HCT116 (cell line): ENCODE data around the gene POC1B. TPM values are rescaled to one million over a fixed set of nuclear protein-coding genes. Genes with fewer than 3 reads are reported as not detected.

Experiments used
- ATAC-seq: fragments of 200-7000 bp; cut with Tn5 transposase; 2 replicates; pipeline ENCODE4 v1.9.1; 2020; ENCODE audit warnings: mild to moderate bottlenecking, moderate library complexity
- BruUV-seq: library from RNA; stranded (reverse); fragments of 400-500 nt; replicated peaks from 2 replicates; lab custom pipeline; 2021; lab: Mats Ljungman, UMichigan
- CTCF ChIA-PET: fragments of 300-600 bp; sonication (Branson Sonifier 250); formaldehyde crosslinking; loops from one replicate; lab custom pipeline; 2021; ENCODE audit warnings: antibody characterized with exemption; lab: Charles Lee
- POLR2A ChIA-PET: fragments of 300-600, 350-600 bp; sonication (Branson Sonifier 250); formaldehyde crosslinking; loops from one replicate; lab custom pipeline; 2021; ENCODE audit warnings: antibody characterized with exemption; lab: Charles Lee
- RAD21 ChIA-PET, 2 experiments: fragments of 300-600 bp; sonication (Branson Sonifier 250); formaldehyde crosslinking; loops; one replicate each; lab custom pipeline; 2023; ENCODE audit warnings: low total read pairs in 2 of 2; ENCODE audit not compliant: uncharacterized antibody in 2 of 2, unreplicated experiment in 2 of 2, low non-redundant PET in 1 of 2; lab: Charles Lee
- DNase-seq: peaks from one replicate; pipeline ENCODE4 v3.0.0-alpha.2; 2010; ENCODE audit warnings: low read depth, low spot score
- H2AFZ ChIP-seq: fragments of 200-600 bp; shearing (Covaris generic), sonication (generic); 2 replicates; pipeline ENCODE4 v1.6.1; 2017; ENCODE audit warnings: low read depth, mixed run types, mixed read lengths, antibody characterized with exemption, low read length; ENCODE audit not compliant: poor library complexity, severe bottlenecking
- H3K27ac ChIP-seq: 2 replicates; pipeline ENCODE4 v1.5.1; 2012; ENCODE audit warnings: low read depth, low read length
- H3K27me3 ChIP-seq: fragments of 200-600 bp; sonication (generic); 2 replicates; pipeline ENCODE4 v1.6.1; 2016; ENCODE audit warnings: mixed run types, low read length, mixed read lengths; ENCODE audit not compliant: insufficient read depth
- H3K36me3 ChIP-seq, 2 experiments: fragments of 200-500 bp in 1 of 2; fragments of 200-600 bp in 1 of 2; sonication (Bioruptor generic) in 1 of 2; sonication (generic) in 1 of 2; 2 replicates each; pipeline versions ENCODE4 v1.5.1 to v1.6.1; 2014 to 2016; ENCODE audit warnings: low read length in 2 of 2, inconsistent platforms in 1 of 2, mixed read lengths in 1 of 2, mixed run types in 1 of 2; ENCODE audit not compliant: insufficient read depth in 2 of 2, control insufficient read depth in 1 of 2
- H3K4me1 ChIP-seq, 2 experiments: fragments of 200-600 bp in 1 of 2; sonication (generic) in 1 of 2; 2 replicates each; pipeline versions ENCODE4 v1.5.1 to v1.6.1; 2012 to 2017; ENCODE audit warnings: low read length in 2 of 2, inconsistent platforms in 1 of 2, mild to moderate bottlenecking in 1 of 2, mixed read lengths in 1 of 2, mixed run types in 1 of 2, moderate library complexity in 1 of 2; ENCODE audit not compliant: insufficient read depth in 2 of 2, control insufficient read depth in 1 of 2
- H3K4me2 ChIP-seq: fragments of 200-600 bp; sonication (generic); 2 replicates; pipeline ENCODE4 v1.6.1; 2017; ENCODE audit warnings: mixed run types, low read length, mixed read lengths
- H3K4me3 ChIP-seq, 2 experiments: fragments of 200-600 bp in 1 of 2; sonication (generic) in 1 of 2; replicated peaks in 1 of 2; 2 replicates each; pipeline ENCODE4 v1.5.1; 2011 to 2016; ENCODE audit warnings: low read length in 2 of 2, control low read depth in 1 of 2, low read depth in 1 of 2, mild to moderate bottlenecking in 1 of 2, mixed read lengths in 1 of 2, mixed run types in 1 of 2
- H3K79me2 ChIP-seq: fragments of 200-600 bp; sonication (generic); 2 replicates; pipeline ENCODE4 v1.6.1; 2017; ENCODE audit warnings: mild to moderate bottlenecking, mixed run types, low read length, moderate library complexity, mixed read lengths; ENCODE audit not compliant: insufficient read depth
- H3K9ac ChIP-seq: fragments of 200-600 bp; sonication (generic); 2 replicates; pipeline ENCODE4 v1.6.1; 2016; ENCODE audit warnings: low read length, mixed read lengths
- H3K9me2 ChIP-seq: fragments of 200-600 bp; sonication (generic), shearing (Covaris generic); 2 replicates; pipeline ENCODE4 v1.6.1; 2017; ENCODE audit warnings: mixed run types, mild to moderate bottlenecking, moderate library complexity; ENCODE audit not compliant: insufficient read depth
- H3K9me3 ChIP-seq, 2 experiments: fragments of 200-500 bp in 1 of 2; fragments of 200-600 bp in 1 of 2; sonication (Bioruptor generic) in 1 of 2; sonication (generic) in 1 of 2; 2 replicates each; pipeline ENCODE4 v1.6.1; 2014 to 2017; ENCODE audit warnings: low read length in 2 of 2, mixed read lengths in 2 of 2, inconsistent platforms in 1 of 2, low read depth in 1 of 2, mild to moderate bottlenecking in 1 of 2, mixed run types in 1 of 2, moderate library complexity in 1 of 2; ENCODE audit not compliant: control insufficient read depth in 1 of 2, insufficient read depth in 1 of 2
- H4K20me1 ChIP-seq: fragments of 200-600 bp; sonication (generic), shearing (Covaris generic); 2 replicates; pipeline ENCODE4 v1.6.1; 2017; ENCODE audit warnings: mixed run types, mild to moderate bottlenecking, moderate library complexity; ENCODE audit not compliant: insufficient read depth
- CEBPB ChIP-seq: IDR thresholded peaks from 2 replicates; pipeline ENCODE4 v1.6.1; 2012; ENCODE audit warnings: low read depth
- CTCF ChIP-seq, 3 experiments: fragments of 200-600 bp in 1 of 3; sonication (generic) in 1 of 3; IDR thresholded peaks in 2 of 3; conservative IDR thresholded peaks in 1 of 3; 2 replicates each; pipeline ENCODE4 v1.5.1; 2012 to 2017; ENCODE audit warnings: low read depth in 2 of 3, low read length in 2 of 3, antibody characterized with exemption in 1 of 3, borderline replicate concordance in 1 of 3, control low read depth in 1 of 3, mild to moderate bottlenecking in 1 of 3, mixed read lengths in 1 of 3, mixed run types in 1 of 3, moderate library complexity in 1 of 3; ENCODE audit not compliant: insufficient read depth in 1 of 3
- EGR1 ChIP-seq: IDR thresholded peaks from 2 replicates; pipeline ENCODE4 v1.6.1; 2012; ENCODE audit warnings: low read depth
- ELF1 ChIP-seq: IDR thresholded peaks from 2 replicates; pipeline ENCODE4 v1.6.1; 2012; ENCODE audit warnings: low read depth, borderline replicate concordance
- EZH2 ChIP-seq: fragments of 200-600 bp; sonication (generic); IDR thresholded peaks from 2 replicates; pipeline ENCODE4 v1.6.1; 2017; ENCODE audit warnings: antibody characterized with exemption, mixed run types
- EZH2phosphoT487 ChIP-seq: fragments of 200-600 bp; IDR thresholded peaks from 2 replicates; pipeline ENCODE4 v1.6.1; 2018; ENCODE audit warnings: antibody characterized with exemption, borderline replicate concordance
- FOSL1 ChIP-seq: IDR thresholded peaks from 2 replicates; pipeline ENCODE4 v1.6.1; 2012; ENCODE audit warnings: low read depth
- JUND ChIP-seq: IDR thresholded peaks from 2 replicates; pipeline ENCODE4 v1.6.1; 2012
- POLR2A ChIP-seq: IDR thresholded peaks from 2 replicates; pipeline ENCODE4 v1.7.0; 2011; ENCODE audit warnings: borderline replicate concordance; ENCODE audit not compliant: insufficient read depth, insufficient read length; ENCODE audit errors: extremely low read depth
- POLR2AphosphoS5 ChIP-seq: IDR thresholded peaks from 2 replicates; pipeline ENCODE4 v1.6.1; 2011; ENCODE audit warnings: mild to moderate bottlenecking, low read depth, low read length, moderate library complexity
- SRF ChIP-seq: IDR thresholded peaks from 2 replicates; pipeline ENCODE4 v1.6.1; 2012; ENCODE audit warnings: low read depth
- YY1 ChIP-seq: IDR thresholded peaks from 2 replicates; pipeline ENCODE4 v1.6.1; 2011; ENCODE audit warnings: low read length, low read depth, moderate library complexity, mild to moderate bottlenecking; ENCODE audit not compliant: insufficient replicate concordance; ENCODE audit errors: extremely low read depth
- ZFX ChIP-seq: fragments of 450-650 bp; IDR thresholded peaks from 2 replicates; pipeline ENCODE4 v1.6.1; 2017
- intact Hi-C: fragments of 100-400 bp; cut with micrococcal nuclease; formaldehyde crosslinking; loops from 2 replicates; pipeline ENCODE4 v1.10.0; 2022
- total RNA-seq: library from RNA; stranded (reverse); gene quantifications from one replicate; pipeline ENCODE4 v1.2.1, GENCODE V29; 2021; ENCODE audit not compliant: unreplicated experiment
- TF ChIP-seq, protein P1 (sequence below): IDR thresholded peaks from 2 replicates; pipeline ENCODE4 v1.6.1; 2011; ENCODE audit warnings: mild to moderate bottlenecking, low read length, moderate library complexity; ENCODE audit not compliant: insufficient replicate concordance; ENCODE audit errors: extremely low read depth

The POC1B gene
- total RNA-seq, 1 experiment from 2014 or later, result 14.3 TPM

GRCh38 chr12:89468017-89468416, 57.8 kb downstream of the POC1B start:
- H3K27ac ChIP-seq, result no peak overlapping the region
- ChIA-PET CTCF (interaction anchor here (1.4 kb wide), 1 partner anchor 451 kb away, joined by 3 read pairs; no protein-coding TSS in a partner anchor), RAD21 (no interaction called here), POLR2A (no interaction called here)
- H3K9me3 ChIP-seq, result no peaks in the 10 kb centered on the region
- H3K4me2 ChIP-seq, result no peak overlapping the region
- no peak overlapping the region for H3K4me3 ChIP-seq
- intact Hi-C loops, result no loop called here
- H3K79me2 ChIP-seq, result no peaks in the 10 kb centered on the region
- DNase-seq (no peak), ATAC-seq (no peak)
- no peak overlapping the region for H2AFZ ChIP-seq
- no peaks in the 10 kb centered on the region for H3K36me3 ChIP-seq
- no peaks in the 10 kb centered on the region for H4K20me1 ChIP-seq
- H3K4me1 ChIP-seq, result peaks cover 0 to 3% of the 10 kb centered on the region in 2 experiments; a peak in 1 of 4 replicates
- no peak overlapping the region for H3K9ac ChIP-seq
- TF ChIP-seq, protein P1, sequence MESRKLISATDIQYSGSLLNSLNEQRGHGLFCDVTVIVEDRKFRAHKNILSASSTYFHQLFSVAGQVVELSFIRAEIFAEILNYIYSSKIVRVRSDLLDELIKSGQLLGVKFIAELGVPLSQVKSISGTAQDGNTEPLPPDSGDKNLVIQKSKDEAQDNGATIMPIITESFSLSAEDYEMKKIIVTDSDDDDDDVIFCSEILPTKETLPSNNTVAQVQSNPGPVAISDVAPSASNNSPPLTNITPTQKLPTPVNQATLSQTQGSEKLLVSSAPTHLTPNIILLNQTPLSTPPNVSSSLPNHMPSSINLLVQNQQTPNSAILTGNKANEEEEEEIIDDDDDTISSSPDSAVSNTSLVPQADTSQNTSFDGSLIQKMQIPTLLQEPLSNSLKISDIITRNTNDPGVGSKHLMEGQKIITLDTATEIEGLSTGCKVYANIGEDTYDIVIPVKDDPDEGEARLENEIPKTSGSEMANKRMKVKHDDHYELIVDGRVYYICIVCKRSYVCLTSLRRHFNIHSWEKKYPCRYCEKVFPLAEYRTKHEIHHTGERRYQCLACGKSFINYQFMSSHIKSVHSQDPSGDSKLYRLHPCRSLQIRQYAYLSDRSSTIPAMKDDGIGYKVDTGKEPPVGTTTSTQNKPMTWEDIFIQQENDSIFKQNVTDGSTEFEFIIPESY, result no peak
- TF ChIP-seq, all 23 proteins: peak for 0
- H3K27me3 ChIP-seq, result no peaks in the 10 kb centered on the region
- no TSS peak for BruUV-seq
- no peaks in the 10 kb centered on the region for H3K9me2 ChIP-seq

DNA sequence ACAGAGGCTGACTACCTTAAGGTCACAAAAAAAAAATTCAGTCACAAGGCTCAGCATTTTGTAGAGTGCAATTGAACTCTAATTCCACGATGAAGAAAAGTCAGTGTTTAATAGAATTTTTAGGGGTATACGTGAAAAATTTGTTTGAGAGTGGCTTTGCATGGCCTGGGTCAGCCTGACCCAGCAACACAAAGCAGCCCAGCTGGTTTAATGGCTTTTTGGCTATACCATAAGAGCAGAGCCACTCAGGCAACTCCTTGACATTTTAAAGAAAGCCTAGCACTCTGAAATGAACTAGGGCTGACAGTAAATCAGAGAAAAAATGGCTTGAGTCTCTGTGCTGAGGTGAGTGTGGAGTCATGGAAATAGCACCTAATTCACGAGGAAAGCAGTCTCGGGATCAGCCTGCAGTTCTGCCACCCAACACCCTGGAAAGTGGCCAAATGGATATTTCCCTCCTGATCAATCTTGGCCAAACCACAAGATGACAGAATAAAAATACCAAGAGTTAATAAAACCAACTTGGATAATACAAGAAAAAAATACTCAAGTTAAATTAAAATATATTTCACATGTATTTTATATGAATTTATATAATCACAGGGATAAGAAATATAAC, 60.8 kb downstream of the POC1B start:
- ChIA-PET CTCF (no interaction called here), RAD21 (no interaction called here), POLR2A (no interaction called here)
- Histone ChIP-seq H3K9ac (no peak overlapping the region), H3K4me3 (no peak overlapping the region), H3K4me2 (no peak overlapping the region), H2AFZ (no peak overlapping the region), H4K20me1 (no peaks in the 10 kb centered on the region), H3K9me2 (no peaks in the 10 kb centered on the region), H3K9me3 (no peaks in the 10 kb centered on the region), H3K36me3 (no peaks in the 10 kb centered on the region), H3K4me1 (peaks cover 0 to 3% of the 10 kb centered on the region in 2 experiments; a peak in 1 of 4 replicates), H3K27me3 (no peaks in the 10 kb centered on the region), H3K27ac (no peak overlapping the region), H3K79me2 (no peaks in the 10 kb centered on the region)
- DNase-seq (no peak), ATAC-seq (no peak)
- intact Hi-C loops, result loop anchor here (5.0 kb wide), 1 partner anchor 1353 kb away; no protein-coding TSS in a partner anchor
- BruUV-seq, result no TSS peak
- TF ChIP-seq JUND, result no peak
- no peak for TF ChIP-seq POLR2AphosphoS5
- no peak for TF ChIP-seq EZH2
- TF ChIP-seq, protein P1, result no peak
- TF ChIP-seq CEBPB, result no peak
- TF ChIP-seq YY1, result no peak
- no peak for TF ChIP-seq EZH2phosphoT487
- no peak for TF ChIP-seq POLR2A
- no peak for TF ChIP-seq EGR1
- TF ChIP-seq ELF1, result no peak
- TF ChIP-seq SRF, result no peak
- no peak for TF ChIP-seq ZFX
- no peak for TF ChIP-seq CTCF (IDR thresholded peaks at IDR 0.05 in 2 of 3, conservative IDR thresholded peaks at IDR 0.05 in 1 of 3; ENCODE audit: borderline replicate concordance in 1 of 3, insufficient read depth in 1 of 3, low read depth in 2 of 3, low read length in 2 of 3)
- TF ChIP-seq FOSL1, result no peak
